Esophagus squamous epithelium (tissue), 5 donors: ENCODE results near the gene ZNF79. TPM values are rescaled to one million over a fixed set of nuclear protein-coding genes. Genes with fewer than 3 reads are reported as not detected.

ENCODE experiments used
- DNase-seq: peaks from one replicate; lab custom pipeline; 2025; lab: John Stamatoyannopoulos, UW
- H3K27ac ChIP-seq, 4 donors: fragments of 200-600 bp; sonication (generic); one replicate each; pipeline ENCODE4 v1.5.1; 2016 to 2019; ENCODE audit warnings: mild to moderate bottlenecking in 1 of 4
- H3K27me3 ChIP-seq, 4 donors: fragments of 200-600 bp; sonication (generic); 1 replicate in 3 of 4; 2 replicates in 1 of 4; pipeline versions ENCODE4 v1.5.1 to v1.6.0; 2017 to 2021; ENCODE audit warnings: antibody characterized with exemption in 1 of 4
- H3K36me3 ChIP-seq, 3 donors: fragments of 200-600 bp; sonication (generic); one replicate each; pipeline ENCODE4 v1.5.1; 2016 to 2019
- H3K4me1 ChIP-seq, 3 donors: fragments of 200-600 bp; sonication (generic); one replicate each; pipeline ENCODE4 v1.5.1; 2017 to 2019
- H3K4me3 ChIP-seq, 4 donors: fragments of 200-600 bp; sonication (generic); 1 replicate in 3 of 4; 2 replicates in 1 of 4; pipeline ENCODE4 v1.5.1; 2016 to 2019; ENCODE audit warnings: mild to moderate bottlenecking in 2 of 4, moderate library complexity in 1 of 4
- H3K9me3 ChIP-seq, 3 donors: fragments of 200-600 bp; sonication (generic); one replicate each; pipeline ENCODE4 v1.5.1; 2016 to 2019
- POLR2A ChIP-seq, 4 donors: fragments of 450-650 bp; IDR thresholded peaks; one replicate each; pipeline ENCODE4 v1.6.1; 2017; ENCODE audit warnings: antibody characterized with exemption in 4 of 4, mild to moderate bottlenecking in 4 of 4, moderate library complexity in 3 of 4
- WGBS, 2 donors: methylation state at CpG; one replicate each; pipeline ENCODE4 v1.1.5; 2018; 5-methylcytosine and 5-hydroxymethylcytosine counted together
- intact Hi-C: fragments of 100-400 bp; cut with DNase I; formaldehyde crosslinking; loops from one replicate; pipeline ENCODE4 v1.15.0; 2022
- total RNA-seq, 4 donors: library from RNA; depleted of rRNA; stranded (reverse); fragments of >200 nt; gene quantifications; one replicate each; pipeline ENCODE4 v1.1.0, GENCODE V29; 2016
- TF ChIP-seq, protein P1 (sequence below), 6 experiments: fragments of 450-650 bp in 4 of 6; fragments of 200-600 bp in 2 of 6; sonication (generic) in 2 of 6; IDR thresholded peaks; one replicate each; pipeline ENCODE4 v1.5.1; 2016 to 2019; ENCODE audit warnings: antibody characterized with exemption in 6 of 6, mild to moderate bottlenecking in 4 of 6, moderate library complexity in 4 of 6
- donor health status: DM: yes; HTN: yes; CAD: no.

The ZNF79 gene
- total RNA-seq, 4 donors from 2014 or later, result 3.1 to 9.9 (median 4.7) TPM

DNA sequence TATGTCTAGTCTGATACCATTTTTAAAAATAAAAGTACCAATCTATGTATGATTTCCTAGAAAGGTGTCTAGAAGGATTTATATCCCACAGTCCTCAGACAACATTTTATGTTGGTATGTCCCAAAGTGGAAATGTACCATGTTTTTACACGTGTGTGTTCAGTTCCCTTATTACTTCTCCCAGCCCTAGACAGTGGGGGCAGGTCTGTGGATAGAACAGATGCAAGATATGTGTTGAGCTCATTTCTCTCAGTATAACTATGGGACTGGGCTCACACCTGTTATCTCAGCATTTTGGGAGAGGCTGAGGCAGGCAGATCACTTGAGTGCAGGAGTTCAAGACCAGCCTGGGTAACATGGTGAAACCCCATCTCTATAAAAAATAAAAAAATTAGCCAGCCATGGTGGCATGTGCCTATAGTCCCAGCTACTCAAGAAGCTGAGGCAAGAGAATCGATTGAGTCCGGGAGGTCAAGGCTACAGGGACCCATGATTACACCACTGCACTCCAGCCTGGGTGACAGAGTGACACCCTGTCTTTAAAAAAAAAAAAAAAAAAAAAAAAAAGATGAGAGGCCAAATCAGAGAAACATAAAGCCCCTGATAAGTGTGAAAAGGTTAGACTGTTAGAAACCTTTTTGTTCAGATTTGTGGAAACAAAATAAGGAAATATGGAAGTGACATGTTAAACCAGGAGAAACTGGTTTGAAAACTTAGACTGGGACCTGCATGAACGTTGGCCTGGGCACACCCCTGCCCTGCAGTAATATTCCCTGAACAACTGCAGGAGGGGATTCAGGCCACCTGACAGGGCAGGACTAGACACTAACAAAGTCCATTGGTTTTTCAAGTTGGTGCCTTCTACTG, 34.6 kb upstream of the ZNF79 start:
- Histone ChIP-seq H3K9me3 (no peaks in the 10 kb centered on the region), H3K36me3 (peaks cover 0 to 8% (median 0%) of the 10 kb centered on the region in 3 donors), H3K4me1 (peaks cover 0 to 21% (median 10%) of the 10 kb centered on the region in 3 donors), H3K4me3 (no peak overlapping the region), H3K27me3 (no peaks in the 10 kb centered on the region), H3K27ac (no peak overlapping the region)
- no peak for DNase-seq
- WGBS, 2 donors, result 44 to 74% methylated on average over 2 to 4 of the region's 4 CpGs
- intact Hi-C loops, result loop anchor here (10.0 kb wide), 1 partner anchor 165 kb away; no protein-coding TSS in a partner anchor
- TF ChIP-seq, protein P1, sequence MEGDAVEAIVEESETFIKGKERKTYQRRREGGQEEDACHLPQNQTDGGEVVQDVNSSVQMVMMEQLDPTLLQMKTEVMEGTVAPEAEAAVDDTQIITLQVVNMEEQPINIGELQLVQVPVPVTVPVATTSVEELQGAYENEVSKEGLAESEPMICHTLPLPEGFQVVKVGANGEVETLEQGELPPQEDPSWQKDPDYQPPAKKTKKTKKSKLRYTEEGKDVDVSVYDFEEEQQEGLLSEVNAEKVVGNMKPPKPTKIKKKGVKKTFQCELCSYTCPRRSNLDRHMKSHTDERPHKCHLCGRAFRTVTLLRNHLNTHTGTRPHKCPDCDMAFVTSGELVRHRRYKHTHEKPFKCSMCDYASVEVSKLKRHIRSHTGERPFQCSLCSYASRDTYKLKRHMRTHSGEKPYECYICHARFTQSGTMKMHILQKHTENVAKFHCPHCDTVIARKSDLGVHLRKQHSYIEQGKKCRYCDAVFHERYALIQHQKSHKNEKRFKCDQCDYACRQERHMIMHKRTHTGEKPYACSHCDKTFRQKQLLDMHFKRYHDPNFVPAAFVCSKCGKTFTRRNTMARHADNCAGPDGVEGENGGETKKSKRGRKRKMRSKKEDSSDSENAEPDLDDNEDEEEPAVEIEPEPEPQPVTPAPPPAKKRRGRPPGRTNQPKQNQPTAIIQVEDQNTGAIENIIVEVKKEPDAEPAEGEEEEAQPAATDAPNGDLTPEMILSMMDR (IDR thresholded peaks at IDR 0.05), result no peak
- no peak for TF ChIP-seq POLR2A (IDR thresholded peaks at IDR 0.05)

- intact Hi-C loops, result loop anchor here (10.0 kb wide), 1 partner anchor 165 kb away; no protein-coding TSS in a partner anchor
- Histone ChIP-seq H3K27ac (no peak overlapping the region), H3K4me1 (peaks cover 0 to 21% (median 10%) of the 10 kb centered on the region in 3 donors), H3K36me3 (peaks cover 0 to 8% (median 0%) of the 10 kb centered on the region in 3 donors), H3K4me3 (no peak overlapping the region), H3K27me3 (no peaks in the 10 kb centered on the region), H3K9me3 (no peaks in the 10 kb centered on the region)
- no peak for DNase-seq
- 53 to 65% methylated on average over 2 of the region's 2 CpGs for WGBS, 2 donors
- TF ChIP-seq POLR2A (IDR thresholded peaks at IDR 0.05), result no peak
- TF ChIP-seq, protein P1 (IDR thresholded peaks at IDR 0.05), result no peak
These were observed 34.0 kb upstream of the ZNF79 start for GRCh38 chr9:127390248-127390545.

DNA sequence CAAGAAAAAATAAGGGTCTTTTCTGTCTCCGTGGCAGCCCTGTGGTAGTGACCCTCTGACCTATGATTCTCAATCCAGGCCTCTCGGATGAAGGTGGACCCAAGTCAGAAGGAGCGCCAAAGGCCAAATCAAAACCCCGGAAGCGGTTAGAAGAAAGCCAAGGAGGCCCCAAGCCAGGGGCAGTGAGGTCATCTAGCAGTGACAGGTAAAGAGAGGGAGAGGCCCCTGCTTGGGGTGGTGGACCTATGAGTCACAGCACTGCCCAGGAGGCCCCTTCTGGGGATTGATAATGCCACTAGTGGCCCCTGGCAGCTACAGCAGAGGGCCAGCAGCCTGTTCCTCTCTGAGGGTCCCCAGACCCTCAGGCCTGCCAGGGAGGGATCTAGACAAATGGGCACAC, 33.6 kb upstream of the ZNF79 start:
- WGBS, 2 donors, result 79 to 80% methylated on average over 5 of the region's 5 CpGs
- Histone ChIP-seq H3K4me3 (no peak overlapping the region), H3K4me1 (peaks cover 0 to 21% (median 10%) of the 10 kb centered on the region in 3 donors), H3K27me3 (no peaks in the 10 kb centered on the region), H3K9me3 (no peaks in the 10 kb centered on the region), H3K36me3 (peaks cover 0 to 8% (median 0%) of the 10 kb centered on the region in 3 donors), H3K27ac (no peak overlapping the region)
- TF ChIP-seq, protein P1 (IDR thresholded peaks at IDR 0.05), result no peak
- TF ChIP-seq POLR2A (IDR thresholded peaks at IDR 0.05), result no peak
- DNase-seq, result no peak
- intact Hi-C loops, result loop anchor here (10.0 kb wide), 1 partner anchor 166 kb away; no protein-coding TSS in a partner anchor

- intact Hi-C loops, result loop anchor here (10.0 kb wide), 1 partner anchor 167 kb away; no protein-coding TSS in a partner anchor
- no peaks in the 10 kb centered on the region for H3K9me3 ChIP-seq
- TF ChIP-seq, protein P1 (IDR thresholded peaks at IDR 0.05), result no peak
- no peak for TF ChIP-seq POLR2A (IDR thresholded peaks at IDR 0.05)
- H3K27ac ChIP-seq, result no peak overlapping the region
- H3K4me3 ChIP-seq, result no peak overlapping the region
- H3K36me3 ChIP-seq, result peaks cover 0 to 8% (median 0%) of the 10 kb centered on the region in 3 donors
- H3K27me3 ChIP-seq, result no peaks in the 10 kb centered on the region
- 67 to 88% methylated on average over 5 of the region's 5 CpGs for WGBS, 2 donors
- H3K4me1 ChIP-seq, result peaks cover 7 to 31% (median 13%) of the 10 kb centered on the region in 3 donors
- no peak for DNase-seq
These were observed 32.0 kb upstream of the ZNF79 start for GRCh38 chr9:127392166-127392565.

GRCh38 chr9:127392976-127393375, 31.2 kb upstream of the ZNF79 start:
- no peak for DNase-seq

More at GRCh38 chr9:127392976-127393375, 31.2 kb upstream of the ZNF79 start:
- Histone ChIP-seq H3K4me3 (no peak overlapping the region), H3K27ac (no peak overlapping the region), H3K27me3 (no peaks in the 10 kb centered on the region), H3K36me3 (peaks cover 0 to 8% (median 0%) of the 10 kb centered on the region in 3 donors), H3K4me1 (peaks cover 7 to 35% (median 15%) of the 10 kb centered on the region in 3 donors), H3K9me3 (no peaks in the 10 kb centered on the region)
- intact Hi-C loops, result loop anchor here (10.0 kb wide), 1 partner anchor 168 kb away; no protein-coding TSS in a partner anchor
- WGBS, 2 donors, result 91 to 97% methylated on average over 5 of the region's 5 CpGs
- TF ChIP-seq, protein P1 (IDR thresholded peaks at IDR 0.05), result no peak
- no peak for TF ChIP-seq POLR2A (IDR thresholded peaks at IDR 0.05)
